Fibroblast of lung (primary cell): Measurements from ENCODE around the gene CENPP. TPM values are rescaled to one million over a fixed set of nuclear protein-coding genes. Genes with fewer than 3 reads are reported as not detected.

Experiments used
- DNase-seq, 2 donors: peaks; one replicate each; pipeline versions ENCODE4 v3.0.0 to v3.0.0-alpha.2; 2010; ENCODE audit warnings: low read depth in 2 of 2
- H2AFZ ChIP-seq: 2 replicates; pipeline ENCODE4 v1.5.1; 2012; ENCODE audit warnings: low read length, control low read depth, inconsistent platforms
- H3K27ac ChIP-seq: 2 replicates; pipeline ENCODE4 v1.5.1; 2011; ENCODE audit warnings: low read length, control low read depth; ENCODE audit not compliant: insufficient read depth
- H3K27me3 ChIP-seq: 2 replicates; pipeline ENCODE4 v1.5.1; 2011; ENCODE audit warnings: mild to moderate bottlenecking, low read length; ENCODE audit not compliant: control insufficient read depth, insufficient read depth
- H3K36me3 ChIP-seq: 2 replicates; pipeline ENCODE4 v1.5.1; 2011; ENCODE audit warnings: low read length; ENCODE audit not compliant: control insufficient read depth, insufficient read depth
- H3K4me1 ChIP-seq: 2 replicates; pipeline ENCODE4 v1.5.1; 2011; ENCODE audit warnings: low read length; ENCODE audit not compliant: control insufficient read depth, insufficient read depth; ENCODE audit errors: extremely low read depth
- H3K4me2 ChIP-seq: 2 replicates; pipeline ENCODE4 v1.5.1; 2011; ENCODE audit warnings: low read length, control low read depth; ENCODE audit not compliant: insufficient read depth; ENCODE audit errors: extremely low read depth
- H3K4me3 ChIP-seq, 4 experiments: fragments of 200-600 bp in 1 of 4; sonication (generic) in 1 of 4; replicated peaks in 1 of 4; 2 replicates each; pipeline ENCODE4 v1.5.1; 2011 to 2016; ENCODE audit warnings: low read length in 4 of 4, low read depth in 3 of 4, mild to moderate bottlenecking in 3 of 4, control low read depth in 2 of 4, inconsistent platforms in 1 of 4, mixed read lengths in 1 of 4; ENCODE audit not compliant: insufficient read depth in 1 of 4; ENCODE audit errors: control extremely low read depth in 1 of 4
- H3K79me2 ChIP-seq: 2 replicates; pipeline ENCODE4 v1.5.1; 2012; ENCODE audit warnings: mild to moderate bottlenecking, low read length, inconsistent platforms; ENCODE audit not compliant: control insufficient read depth, insufficient read depth
- H3K9ac ChIP-seq: 2 replicates; pipeline ENCODE4 v1.5.1; 2011; ENCODE audit warnings: mild to moderate bottlenecking, low read length, control low read depth; ENCODE audit not compliant: insufficient read depth
- H3K9me3 ChIP-seq: 2 replicates; pipeline ENCODE4 v1.5.1; 2012; ENCODE audit warnings: low read depth, low read length; ENCODE audit not compliant: control insufficient read depth, insufficient read depth
- H4K20me1 ChIP-seq: 2 replicates; pipeline ENCODE4 v1.5.1; 2011; ENCODE audit warnings: low read length; ENCODE audit not compliant: control insufficient read depth, insufficient read depth; ENCODE audit errors: extremely low read depth
- CTCF ChIP-seq, 2 donors: IDR thresholded peaks in 1 of 2; conservative IDR thresholded peaks in 1 of 2; 1 replicate in 1 of 2; 2 replicates in 1 of 2; pipeline ENCODE4 v1.5.1; 2011 to 2012; ENCODE audit warnings: low read length in 2 of 2, control low read depth in 1 of 2, inconsistent platforms in 1 of 2, low read depth in 1 of 2, mild to moderate bottlenecking in 1 of 2
- EZH2 ChIP-seq: IDR thresholded peaks from 2 replicates; pipeline ENCODE4 v1.5.1; 2012; ENCODE audit warnings: low read length, control low read depth, mild to moderate bottlenecking; ENCODE audit errors: missing control alignments
- polyA plus RNA-seq, 2 donors: library from polyadenylated mRNA; depleted of rRNA in 1 of 2; stranded (reverse) in 1 of 2; unstranded in 1 of 2; fragments of >200 nt; gene quantifications; 2 replicates each; pipeline ENCODE4 v1.2.1, GENCODE V29; 2011 to 2012; ENCODE audit warnings: missing spikeins in 1 of 2
- total RNA-seq: library from RNA; depleted of rRNA; stranded (reverse); fragments of >200 nt; gene quantifications from 2 replicates; pipeline ENCODE4 v1.2.1, GENCODE V29; 2014

Gene CENPP
- total and polyA plus RNA-seq, 2 donors (not counting 1 experiment from before 2014, with no cell fraction given): 1.7 to 2.4 TPM

- no peak overlapping the region for H3K4me2 ChIP-seq
- H3K27me3 ChIP-seq: no peaks in the 10 kb centered on the region
- H3K27ac ChIP-seq: no peak overlapping the region
- no peak for DNase-seq
- H3K4me1 ChIP-seq: no peaks in the 10 kb centered on the region
- H3K79me2 ChIP-seq: no peaks in the 10 kb centered on the region
- H2AFZ ChIP-seq: no peak overlapping the region
- H4K20me1 ChIP-seq: no peaks in the 10 kb centered on the region
- TF ChIP-seq EZH2 (no peak), CTCF (conservative IDR thresholded peaks at IDR 0.05 in 1 of 2, IDR thresholded peaks at IDR 0.05 in 1 of 2; ENCODE audit: low read depth in 1 of 2, low read length in 2 of 2) (no peak)
- H3K9me3 ChIP-seq: no peaks in the 10 kb centered on the region
- no peak overlapping the region for H3K4me3 ChIP-seq
- H3K36me3 ChIP-seq: no peaks in the 10 kb centered on the region
- no peak overlapping the region for H3K9ac ChIP-seq
These were observed 97.0 kb downstream of the CENPP start for GRCh38 chr9:92422611-92423338.

GRCh38 chr9:92423612-92424011, 97.9 kb downstream of the CENPP start:
- Histone ChIP-seq H3K9ac (no peak overlapping the region), H3K4me2 (no peak overlapping the region), H3K4me3 (no peak overlapping the region), H2AFZ (no peak overlapping the region), H3K9me3 (no peaks in the 10 kb centered on the region), H3K79me2 (no peaks in the 10 kb centered on the region), H3K27me3 (no peaks in the 10 kb centered on the region), H3K4me1 (no peaks in the 10 kb centered on the region), H3K36me3 (no peaks in the 10 kb centered on the region), H3K27ac (no peak overlapping the region), H4K20me1 (no peaks in the 10 kb centered on the region)
- no peak for DNase-seq
- no peak for TF ChIP-seq EZH2
- no peak for TF ChIP-seq CTCF (conservative IDR thresholded peaks at IDR 0.05 in 1 of 2, IDR thresholded peaks at IDR 0.05 in 1 of 2; ENCODE audit: low read depth in 1 of 2, low read length in 2 of 2)

- no peaks in the 10 kb centered on the region for H3K4me1 ChIP-seq
- no peaks in the 10 kb centered on the region for H3K79me2 ChIP-seq
- peak within 1 kb of the TSS; percentile 26 for H3K4me2 ChIP-seq
- no peak within 1 kb of the TSS for H3K27ac ChIP-seq
- H3K4me3 ChIP-seq: no peak within 1 kb of the TSS
- no peaks in the 10 kb centered on the region for H3K27me3 ChIP-seq
- H3K9ac ChIP-seq: no peak within 1 kb of the TSS
- no peak within 1 kb of the TSS for H2AFZ ChIP-seq
- no peaks in the 10 kb centered on the region for H3K36me3 ChIP-seq
- TF ChIP-seq EZH2 (no peak), CTCF (conservative IDR thresholded peaks at IDR 0.05 in 1 of 2, IDR thresholded peaks at IDR 0.05 in 1 of 2; ENCODE audit: low read depth in 1 of 2, low read length in 2 of 2) (no peak)
- H4K20me1 ChIP-seq: no peaks in the 10 kb centered on the region
- peak in 1 of 2 donors; percentile 14 for DNase-seq
- no peaks in the 10 kb centered on the region for H3K9me3 ChIP-seq
These were observed 98.6 kb downstream of the CENPP start, which contains the start of gene OMD for GRCh38 chr9:92424340-92424739. Gene OMD (minus strand): TSS chr9:92424471. CDS start chr9:92417558, 6,913 bp downstream.
